ENCODE measurements around the gene ARF6. TPM values are rescaled to one million over a fixed set of nuclear protein-coding genes. Genes with fewer than 3 reads are reported as not detected.

Gene ARF6
- 23.0 and 24.1 TPM in 2 replicates for polyA plus RNA-seq
- 48.7 and 49.7 TPM in 2 replicates for polyA minus RNA-seq

- no peak for TF ChIP-seq REST (IDR thresholded peaks at IDR 0.05; ENCODE audit: borderline replicate concordance)
- TF ChIP-seq POLR2AphosphoS5 (IDR thresholded peaks at IDR 0.05), result peak; percentile 91
- peak; percentile 87 for TF ChIP-seq MXI1 (conservative IDR thresholded peaks at IDR 0.05; ENCODE audit: poor library complexity, severe bottlenecking)
- TF ChIP-seq SMC3 (conservative IDR thresholded peaks at IDR 0.05; ENCODE audit: poor library complexity), result peak; percentile 36
- no peak for TF ChIP-seq RAD21 (conservative IDR thresholded peaks at IDR 0.05)
- peak; percentile 60 for TF ChIP-seq EP300 (conservative IDR thresholded peaks at IDR 0.05; ENCODE audit: poor library complexity, severe bottlenecking)
- peak; percentile 84 for TF ChIP-seq TAF1 (IDR thresholded peaks at IDR 0.05; ENCODE audit: low read depth)
- TF ChIP-seq EZH2 (IDR thresholded peaks at IDR 0.05; ENCODE audit: borderline replicate concordance, insufficient read depth, low read length, poor library complexity, severe bottlenecking), result no peak
- peak; percentile 41 for TF ChIP-seq CTCF (IDR thresholded peaks at IDR 0.05; ENCODE audit: poor library complexity, severe bottlenecking)
- Histone ChIP-seq H3K9me3 (ENCODE audit: low read length) (no peaks in the 10 kb centered on the region), H2AFZ (ENCODE audit: low read depth, low read length) (peak within 1 kb of the TSS; percentile 85), H3F3A (ENCODE audit: insufficient read depth, low read length, poor library complexity, severe bottlenecking) (no peaks in the 10 kb centered on the region), H3K79me2 (replicated peaks; ENCODE audit: insufficient read depth, low read length) (peaks cover 37% of the 10 kb centered on the region), H3K9ac (ENCODE audit: low read length) (peak within 1 kb of the TSS; percentile 97), H4K20me1 (ENCODE audit: insufficient read depth) (no peaks in the 10 kb centered on the region), H3K27ac (ENCODE audit: low read length) (peak within 1 kb of the TSS; percentile 96), H3K9me2 (ENCODE audit: insufficient read depth, low read length) (no peaks in the 10 kb centered on the region), H3K4me3 (ENCODE audit: low read length) (peak within 1 kb of the TSS; percentile 97), H3K36me3 (ENCODE audit: insufficient read depth, low read length) (no peaks in the 10 kb centered on the region), H3K27me3 (ENCODE audit: insufficient read depth, low read depth, low read length) (no peaks in the 10 kb centered on the region), H3K4me2 (ENCODE audit: low read length) (peak within 1 kb of the TSS; percentile 91)
These were observed at the start of gene ARF6 for GRCh38 chr14:49892636-49893308. TSS of gene ARF6 (plus strand) at chr14:49893082. CDS start at chr14:49893737, 655 bp downstream.

DNA sequence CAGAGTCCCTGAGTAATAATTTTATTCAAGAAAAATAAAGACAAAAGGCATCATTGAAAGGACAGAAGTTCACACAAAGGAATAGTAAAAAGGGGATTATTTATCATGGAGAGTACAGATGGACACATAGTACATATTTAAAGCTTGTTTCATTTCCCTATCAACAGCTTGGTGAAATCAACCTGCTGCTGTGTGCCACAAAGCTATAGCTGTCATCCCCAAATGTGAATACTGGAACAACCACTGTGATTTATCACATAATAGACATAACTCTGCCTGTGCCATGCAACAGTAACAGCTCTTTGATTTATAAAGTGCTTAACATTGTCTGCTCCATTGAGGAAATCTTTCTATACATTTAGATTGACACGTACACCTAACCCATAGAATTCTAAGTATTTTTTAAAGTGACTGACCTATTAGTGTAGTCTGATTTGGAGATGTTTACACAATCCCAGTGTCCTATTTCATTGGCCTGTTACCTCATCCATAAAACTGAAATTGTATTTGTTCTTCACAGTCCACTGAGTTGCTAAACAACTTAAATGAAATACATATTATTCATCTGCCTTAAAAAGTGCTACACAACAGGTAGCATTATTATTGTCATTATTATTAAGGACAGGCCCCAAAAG is 43.6 kb upstream of the ARF6 start:
- no peaks in the 10 kb centered on the region for H4K20me1 ChIP-seq (ENCODE audit: insufficient read depth)
- H3K9me2 ChIP-seq (ENCODE audit: insufficient read depth, low read length), result no peaks in the 10 kb centered on the region
- no peak overlapping the region for H2AFZ ChIP-seq (ENCODE audit: low read depth, low read length)
- H3K4me3 ChIP-seq (ENCODE audit: low read length), result no peak overlapping the region
- peaks cover 35% of the 10 kb centered on the region for H3K79me2 ChIP-seq (replicated peaks; ENCODE audit: insufficient read depth, low read length)
- H3K9ac ChIP-seq (ENCODE audit: low read length), result no peak overlapping the region
- no peaks in the 10 kb centered on the region for H3F3A ChIP-seq (ENCODE audit: insufficient read depth, low read length, poor library complexity, severe bottlenecking)
- peaks cover 5% of the 10 kb centered on the region for H3K36me3 ChIP-seq (ENCODE audit: insufficient read depth, low read length)
- H3K27ac ChIP-seq (ENCODE audit: low read length), result no peak overlapping the region
- H3K27me3 ChIP-seq (ENCODE audit: insufficient read depth, low read depth, low read length), result no peaks in the 10 kb centered on the region
- H3K4me2 ChIP-seq (ENCODE audit: low read length), result no peak overlapping the region
- H3K9me3 ChIP-seq (ENCODE audit: low read length), result no peaks in the 10 kb centered on the region
- TF ChIP-seq RAD21 (conservative IDR thresholded peaks at IDR 0.05) (no peak), POLR2AphosphoS5 (IDR thresholded peaks at IDR 0.05) (no peak), TAF1 (IDR thresholded peaks at IDR 0.05; ENCODE audit: low read depth) (no peak), EZH2 (IDR thresholded peaks at IDR 0.05; ENCODE audit: borderline replicate concordance, insufficient read depth, low read length, poor library complexity, severe bottlenecking) (no peak), MXI1 (conservative IDR thresholded peaks at IDR 0.05; ENCODE audit: poor library complexity, severe bottlenecking) (no peak), EP300 (conservative IDR thresholded peaks at IDR 0.05; ENCODE audit: poor library complexity, severe bottlenecking) (no peak), REST (IDR thresholded peaks at IDR 0.05; ENCODE audit: borderline replicate concordance) (no peak), SMC3 (conservative IDR thresholded peaks at IDR 0.05; ENCODE audit: poor library complexity) (no peak), CTCF (IDR thresholded peaks at IDR 0.05; ENCODE audit: poor library complexity, severe bottlenecking) (no peak)
